GM23248 (cell line): ENCODE measurements around the gene SEC24B. TPM values are rescaled to one million over a fixed set of nuclear protein-coding genes. Genes with fewer than 3 reads are reported as not detected.

Experiments
- DNase-seq: peaks from one replicate; pipeline ENCODE4 v3.0.0-alpha.2; 2015
- H2AFZ ChIP-seq: fragments of 200-600 bp; sonication (generic); 2 replicates; pipeline ENCODE4 v1.6.1; 2016; ENCODE audit warnings: antibody characterized with exemption
- H3F3A ChIP-seq: fragments of 200-600 bp; sonication (generic); 2 replicates; pipeline ENCODE4 v1.6.1; 2016; ENCODE audit warnings: mild to moderate bottlenecking, antibody characterized with exemption, mixed run types; ENCODE audit not compliant: insufficient read depth
- H3K27ac ChIP-seq: fragments of 200-600 bp; sonication (generic); 2 replicates; pipeline ENCODE4 v1.5.1; 2016; ENCODE audit warnings: mild to moderate bottlenecking
- H3K27me3 ChIP-seq: fragments of 200-600 bp; sonication (generic); replicated peaks from 2 replicates; pipeline ENCODE4 v1.6.1; 2016; ENCODE audit warnings: mild to moderate bottlenecking; ENCODE audit not compliant: insufficient read depth
- H3K36me3 ChIP-seq: fragments of 200-600 bp; sonication (generic); 2 replicates; pipeline ENCODE4 v1.6.1; 2016; ENCODE audit warnings: low read depth, mild to moderate bottlenecking
- H3K4me1 ChIP-seq: fragments of 200-600 bp; sonication (generic); 2 replicates; pipeline ENCODE4 v1.6.1; 2016; ENCODE audit warnings: mild to moderate bottlenecking; ENCODE audit not compliant: insufficient read depth
- H3K4me2 ChIP-seq: fragments of 200-600 bp; sonication (generic); one replicate; pipeline ENCODE4 v1.6.1; 2016; ENCODE audit warnings: mild to moderate bottlenecking; ENCODE audit not compliant: unreplicated experiment
- H3K4me3 ChIP-seq: fragments of 200-600 bp; sonication (generic); 2 replicates; pipeline ENCODE4 v1.5.1; 2016; ENCODE audit warnings: mild to moderate bottlenecking
- H3K79me2 ChIP-seq: fragments of 200-600 bp; sonication (generic); 2 replicates; pipeline ENCODE4 v1.6.1; 2016; ENCODE audit warnings: mild to moderate bottlenecking; ENCODE audit not compliant: insufficient read depth
- H3K9ac ChIP-seq: fragments of 200-600 bp; sonication (generic); 2 replicates; pipeline ENCODE4 v1.6.1; 2016; ENCODE audit warnings: mild to moderate bottlenecking
- H3K9me2 ChIP-seq: fragments of 200-600 bp; sonication (generic); 2 replicates; pipeline ENCODE4 v1.6.1; 2016; ENCODE audit warnings: mixed run types, mild to moderate bottlenecking, moderate library complexity; ENCODE audit not compliant: insufficient read depth
- H3K9me3 ChIP-seq: fragments of 200-600 bp; sonication (generic); one replicate; pipeline ENCODE4 v1.6.1; 2017; ENCODE audit warnings: low read depth
- H4K20me1 ChIP-seq: fragments of 200-600 bp; sonication (generic); 2 replicates; pipeline ENCODE4 v1.6.0; 2016; ENCODE audit not compliant: insufficient read depth
- EZH2 ChIP-seq: fragments of 200-600 bp; sonication (generic); IDR thresholded peaks from 2 replicates; pipeline ENCODE4 v1.6.1; 2018; ENCODE audit warnings: antibody characterized with exemption, mild to moderate bottlenecking; ENCODE audit not compliant: insufficient read depth, poor library complexity, severe bottlenecking
- EZH2phosphoT487 ChIP-seq: fragments of 200-600 bp; sonication (generic); IDR thresholded peaks from 2 replicates; pipeline ENCODE4 v1.6.1; 2018; ENCODE audit warnings: antibody characterized with exemption, moderate library complexity, mild to moderate bottlenecking, low read depth; ENCODE audit not compliant: insufficient read depth
- WGBS, 2 experiments: methylation state at CpG; one replicate each; pipeline ENCODE4 v1.1.6; 2015 to 2017; ENCODE audit warnings: low lambda C conversion rate in 2 of 2, low coverage in 1 of 2; ENCODE audit errors: missing lambda C conversion rate in 2 of 2; 5-methylcytosine and 5-hydroxymethylcytosine counted together
- in situ Hi-C: fragments of 300-500 bp; cut with MboI; formaldehyde crosslinking; loops from 2 replicates; pipeline ENCODE4 v1.15.0; 2020
- polyA plus RNA-seq: library from polyadenylated mRNA; unstranded; fragments of >200 nt; fragmentation: Nextera tagmentation; extraction: Ambion mirVana; gene quantifications from 2 replicates; pipeline ENCODE4 v1.2.1, GENCODE V29; 2016
- total RNA-seq: library from RNA; depleted of rRNA; stranded (reverse); fragments of >200 nt; shearing (Covaris generic); gene quantifications from 2 replicates; pipeline ENCODE4 v1.2.3, GENCODE V29; 2014

SEC24B gene
- total and polyA plus RNA-seq, 2 experiments from 2014 or later = 20.3 to 26.6 TPM

DNA sequence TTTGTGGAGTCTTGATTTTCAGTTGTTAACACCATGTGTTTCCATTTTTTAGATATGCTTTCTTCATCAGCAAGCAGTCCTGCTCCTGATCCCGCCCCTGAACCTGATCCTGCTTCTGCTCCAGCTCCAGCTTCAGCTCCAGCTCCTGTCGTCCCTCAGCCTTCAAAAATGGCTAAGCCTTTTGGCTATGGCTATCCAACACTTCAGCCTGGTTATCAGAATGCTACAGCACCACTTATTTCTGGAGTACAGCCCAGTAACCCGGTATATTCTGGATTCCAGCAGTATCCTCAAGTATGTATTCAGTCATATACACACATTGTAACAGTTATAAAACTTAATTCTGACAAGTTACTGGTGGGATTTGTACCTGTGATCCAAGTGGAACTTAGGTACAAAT, 60.9 kb downstream of the SEC24B start:
- Histone ChIP-seq H2AFZ (no peak overlapping the region), H3K4me3 (no peak overlapping the region), H3K27ac (no peak overlapping the region), H3K27me3 (no peaks in the 10 kb centered on the region), H3K9me3 (no peaks in the 10 kb centered on the region), H3K4me2 (no peak overlapping the region), H3K4me1 (no peaks in the 10 kb centered on the region), H3K9ac (no peak overlapping the region), H3K79me2 (peaks cover 95% of the 10 kb centered on the region), H4K20me1 (no peaks in the 10 kb centered on the region), H3K9me2 (no peaks in the 10 kb centered on the region), H3K36me3 (peaks cover 62% of the 10 kb centered on the region), H3F3A (no peaks in the 10 kb centered on the region; the same call in 1 of the 2 replicates)
- no peak for TF ChIP-seq EZH2phosphoT487
- no peak for TF ChIP-seq EZH2
- DNase-seq = no peak
- WGBS, 2 experiments = 100% methylated on average over 3 of the region's 3 CpGs
- in situ Hi-C loops = no loop called here

DNA sequence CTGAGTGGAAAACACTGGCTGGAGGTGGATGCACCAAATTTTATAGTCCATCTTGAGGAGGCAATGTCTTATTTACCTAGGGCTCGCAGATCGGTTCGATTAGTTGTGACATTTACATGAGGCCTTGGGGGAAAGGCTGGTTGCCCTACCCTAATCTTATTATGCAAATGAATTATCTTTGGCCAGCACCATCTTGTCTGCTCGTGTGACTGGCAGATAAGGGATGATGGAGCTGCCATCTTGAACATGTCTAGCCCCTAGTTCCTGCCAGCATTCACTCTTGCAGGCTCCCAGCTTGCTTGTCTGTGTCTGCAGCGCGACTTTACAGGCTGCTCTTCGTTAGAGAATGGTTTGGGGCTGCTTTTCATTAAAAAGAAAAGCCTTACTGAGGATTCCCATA, 61.9 kb downstream of the SEC24B start:
- no peaks in the 10 kb centered on the region for H3K4me1 ChIP-seq
- H3K9ac ChIP-seq = no peak overlapping the region
- no peak for TF ChIP-seq EZH2phosphoT487
- TF ChIP-seq EZH2 = no peak
- no peak for DNase-seq
- H2AFZ ChIP-seq = no peak overlapping the region
- no peak overlapping the region for H3K4me3 ChIP-seq
- H4K20me1 ChIP-seq = no peaks in the 10 kb centered on the region
- no peaks in the 10 kb centered on the region for H3K27me3 ChIP-seq
- H3K4me2 ChIP-seq = no peak overlapping the region
- WGBS, 2 experiments = 83 to 87% methylated on average over 7 of the region's 7 CpGs
- no peak overlapping the region for H3K27ac ChIP-seq
- no peaks in the 10 kb centered on the region for H3K9me2 ChIP-seq
- H3K9me3 ChIP-seq = no peaks in the 10 kb centered on the region
- no peaks in the 10 kb centered on the region; the same call in 1 of the 2 replicates for H3F3A ChIP-seq
- H3K79me2 ChIP-seq = peaks cover 90% of the 10 kb centered on the region
- H3K36me3 ChIP-seq = peaks cover 67% of the 10 kb centered on the region
- in situ Hi-C loops = no loop called here

DNA sequence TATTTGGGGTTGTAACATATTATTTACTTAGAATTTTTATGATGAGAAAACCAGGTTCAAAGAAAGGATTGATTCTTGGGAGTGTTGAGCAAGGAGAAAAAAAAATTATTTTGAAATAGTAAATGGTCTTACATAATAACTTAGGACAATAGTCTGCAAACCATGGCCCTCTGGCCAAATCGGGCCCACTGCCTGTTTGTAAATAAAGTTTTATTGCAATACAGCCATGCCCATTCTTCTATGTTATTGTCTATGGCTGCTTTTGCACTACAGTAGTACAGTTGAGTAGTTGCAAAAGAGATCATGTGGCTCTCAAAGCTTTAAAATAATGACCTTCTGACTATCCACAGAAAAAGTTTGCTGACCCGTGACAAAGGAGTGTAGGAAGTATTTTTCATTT, 63.3 kb downstream of the SEC24B start:
- H3K4me1 ChIP-seq = no peaks in the 10 kb centered on the region
- peaks cover 77% of the 10 kb centered on the region for H3K79me2 ChIP-seq
- peaks cover 68% of the 10 kb centered on the region for H3K36me3 ChIP-seq
- WGBS, 2 experiments = 94 to 99% methylated on average over 2 of the region's 2 CpGs
- H4K20me1 ChIP-seq = no peaks in the 10 kb centered on the region
- no peaks in the 10 kb centered on the region for H3K9me2 ChIP-seq
- in situ Hi-C loops = no loop called here
- TF ChIP-seq EZH2 (no peak), EZH2phosphoT487 (no peak)
- no peak overlapping the region for H2AFZ ChIP-seq
- H3K4me3 ChIP-seq = no peak overlapping the region
- no peaks in the 10 kb centered on the region for H3K9me3 ChIP-seq
- no peaks in the 10 kb centered on the region for H3K27me3 ChIP-seq
- H3K27ac ChIP-seq = no peak overlapping the region
- no peak overlapping the region for H3K4me2 ChIP-seq
- DNase-seq = no peak
- H3K9ac ChIP-seq = no peak overlapping the region
- no peaks in the 10 kb centered on the region; the same call in 1 of the 2 replicates for H3F3A ChIP-seq

DNA sequence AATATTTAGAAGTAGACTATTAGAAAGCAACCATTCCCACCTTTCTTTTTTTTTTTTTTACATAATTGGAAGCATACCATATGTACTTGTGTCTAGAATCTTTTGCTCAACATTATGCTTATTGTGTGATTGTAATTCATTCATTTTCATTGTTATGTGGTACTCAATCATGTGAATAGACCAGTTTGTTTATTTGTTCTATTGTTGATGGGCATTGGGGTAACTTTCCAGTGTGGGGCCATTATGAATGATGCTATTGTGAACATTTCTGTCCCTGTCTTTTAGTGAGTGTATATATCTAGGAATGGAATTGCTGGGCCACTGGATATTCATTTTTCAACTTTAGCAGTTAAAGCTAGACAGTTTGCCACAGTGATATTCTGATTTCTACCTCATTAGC, 63.9 kb downstream of the SEC24B start:
- H3K9me3 ChIP-seq = no peaks in the 10 kb centered on the region
- H3F3A ChIP-seq = no peaks in the 10 kb centered on the region
- H3K9me2 ChIP-seq = no peaks in the 10 kb centered on the region
- no peak for DNase-seq
- no peaks in the 10 kb centered on the region for H3K27me3 ChIP-seq
- H3K4me2 ChIP-seq = no peak overlapping the region
- H4K20me1 ChIP-seq = no peaks in the 10 kb centered on the region
- in situ Hi-C loops = no loop called here
- no peak overlapping the region for H3K27ac ChIP-seq
- H3K9ac ChIP-seq = no peak overlapping the region
- H3K36me3 ChIP-seq = peaks cover 65% of the 10 kb centered on the region
- no peaks in the 10 kb centered on the region for H3K4me1 ChIP-seq
- H2AFZ ChIP-seq = no peak overlapping the region
- H3K4me3 ChIP-seq = no peak overlapping the region
- no peak for TF ChIP-seq EZH2phosphoT487
- no peak for TF ChIP-seq EZH2
- peaks cover 77% of the 10 kb centered on the region for H3K79me2 ChIP-seq

DNA sequence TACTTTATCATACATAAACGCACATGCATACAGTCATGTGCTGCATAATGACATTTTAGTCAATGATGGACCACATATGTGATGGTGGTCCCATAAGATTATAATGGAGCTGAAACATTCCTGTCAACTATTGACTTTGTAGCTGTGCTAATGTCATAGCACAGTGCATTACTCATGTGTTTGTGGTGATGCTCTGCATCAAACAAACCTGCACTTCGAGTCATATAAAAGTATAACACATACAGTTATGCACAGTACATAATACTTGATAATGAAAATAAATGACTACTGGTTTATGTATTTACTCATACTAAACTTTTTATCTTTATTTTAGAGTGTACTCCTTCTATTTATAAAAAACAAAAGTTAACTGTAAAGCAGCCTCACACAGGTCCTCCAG, 65.9 kb downstream of the SEC24B start:
- Histone ChIP-seq H3K4me2 (no peak overlapping the region), H3K9me2 (no peaks in the 10 kb centered on the region), H3K4me3 (no peak overlapping the region), H3K36me3 (peaks cover 69% of the 10 kb centered on the region), H2AFZ (no peak overlapping the region), H3K4me1 (no peaks in the 10 kb centered on the region), H3K27me3 (no peaks in the 10 kb centered on the region), H3K79me2 (peaks cover 67% of the 10 kb centered on the region), H3K9ac (no peak overlapping the region), H3F3A (no peaks in the 10 kb centered on the region), H3K27ac (no peak overlapping the region), H3K9me3 (no peaks in the 10 kb centered on the region), H4K20me1 (no peaks in the 10 kb centered on the region)
- WGBS, 2 experiments = 91 to 96% methylated on average over 2 of the region's 2 CpGs
- in situ Hi-C loops = no loop called here
- TF ChIP-seq EZH2 (no peak), EZH2phosphoT487 (no peak)
- DNase-seq = peak; percentile 20
